Measurements from ENCODE around the gene C10orf95.

DNA sequence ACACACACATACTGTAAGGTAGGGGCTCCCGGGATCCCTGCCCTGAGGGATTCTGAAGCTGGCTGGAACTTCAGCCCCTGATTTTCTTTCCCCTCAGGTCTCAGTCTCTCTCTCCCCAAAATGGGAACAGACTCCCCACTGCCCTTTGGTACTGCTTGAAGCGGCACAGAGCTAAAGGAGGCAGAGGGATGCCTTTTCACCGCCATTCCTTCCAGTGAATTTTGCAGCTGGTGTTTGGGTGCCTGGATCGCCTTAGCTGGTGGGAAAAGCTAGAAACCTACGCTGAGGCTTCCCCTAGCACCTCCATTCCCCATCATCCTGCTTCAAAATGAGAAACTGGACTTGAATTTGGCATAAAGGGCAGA is 16.2 kb downstream of the C10orf95 start:
- TF ChIP-seq ZNF776 (CRISPR knock-in tag; IDR thresholded peaks at IDR 0.05): no peak
- no peak for TF ChIP-seq EZH2 (conservative IDR thresholded peaks at IDR 0.05; ENCODE audit: low read depth, low read length)
- no peak for TF ChIP-seq MTA3 (CRISPR knock-in tag; IDR thresholded peaks at IDR 0.05)
- TF ChIP-seq, protein P1, sequence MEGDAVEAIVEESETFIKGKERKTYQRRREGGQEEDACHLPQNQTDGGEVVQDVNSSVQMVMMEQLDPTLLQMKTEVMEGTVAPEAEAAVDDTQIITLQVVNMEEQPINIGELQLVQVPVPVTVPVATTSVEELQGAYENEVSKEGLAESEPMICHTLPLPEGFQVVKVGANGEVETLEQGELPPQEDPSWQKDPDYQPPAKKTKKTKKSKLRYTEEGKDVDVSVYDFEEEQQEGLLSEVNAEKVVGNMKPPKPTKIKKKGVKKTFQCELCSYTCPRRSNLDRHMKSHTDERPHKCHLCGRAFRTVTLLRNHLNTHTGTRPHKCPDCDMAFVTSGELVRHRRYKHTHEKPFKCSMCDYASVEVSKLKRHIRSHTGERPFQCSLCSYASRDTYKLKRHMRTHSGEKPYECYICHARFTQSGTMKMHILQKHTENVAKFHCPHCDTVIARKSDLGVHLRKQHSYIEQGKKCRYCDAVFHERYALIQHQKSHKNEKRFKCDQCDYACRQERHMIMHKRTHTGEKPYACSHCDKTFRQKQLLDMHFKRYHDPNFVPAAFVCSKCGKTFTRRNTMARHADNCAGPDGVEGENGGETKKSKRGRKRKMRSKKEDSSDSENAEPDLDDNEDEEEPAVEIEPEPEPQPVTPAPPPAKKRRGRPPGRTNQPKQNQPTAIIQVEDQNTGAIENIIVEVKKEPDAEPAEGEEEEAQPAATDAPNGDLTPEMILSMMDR (CRISPR knock-in tag; IDR thresholded peaks at IDR 0.05): no peak
- no peak for TF ChIP-seq RFX5 (IDR thresholded peaks at IDR 0.05; ENCODE audit: low read depth, low read length)
- TF ChIP-seq, protein P2, sequence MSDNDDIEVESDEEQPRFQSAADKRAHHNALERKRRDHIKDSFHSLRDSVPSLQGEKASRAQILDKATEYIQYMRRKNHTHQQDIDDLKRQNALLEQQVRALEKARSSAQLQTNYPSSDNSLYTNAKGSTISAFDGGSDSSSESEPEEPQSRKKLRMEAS (IDR thresholded peaks at IDR 0.05): no peak
- no peak for TF ChIP-seq ZNF383 (CRISPR knock-in tag; IDR thresholded peaks at IDR 0.05; ENCODE audit: borderline replicate concordance)
- TF ChIP-seq MAFK (conservative IDR thresholded peaks at IDR 0.05 in 1 of 2, IDR thresholded peaks at IDR 0.05 in 1 of 2; ENCODE audit: low read length in 2 of 2): no peak
- TF ChIP-seq GABPA (IDR thresholded peaks at IDR 0.05; ENCODE audit: low read depth, low read length): no peak
- no peak for TF ChIP-seq GABPA (CRISPR knock-in tag; IDR thresholded peaks at IDR 0.05; ENCODE audit: low read depth)
- no peak for TF ChIP-seq ZNF777 (CRISPR knock-in tag; IDR thresholded peaks at IDR 0.05)
- no peak for TF ChIP-seq EED (CRISPR knock-in tag; IDR thresholded peaks at IDR 0.05)
- TF ChIP-seq, protein P3, sequence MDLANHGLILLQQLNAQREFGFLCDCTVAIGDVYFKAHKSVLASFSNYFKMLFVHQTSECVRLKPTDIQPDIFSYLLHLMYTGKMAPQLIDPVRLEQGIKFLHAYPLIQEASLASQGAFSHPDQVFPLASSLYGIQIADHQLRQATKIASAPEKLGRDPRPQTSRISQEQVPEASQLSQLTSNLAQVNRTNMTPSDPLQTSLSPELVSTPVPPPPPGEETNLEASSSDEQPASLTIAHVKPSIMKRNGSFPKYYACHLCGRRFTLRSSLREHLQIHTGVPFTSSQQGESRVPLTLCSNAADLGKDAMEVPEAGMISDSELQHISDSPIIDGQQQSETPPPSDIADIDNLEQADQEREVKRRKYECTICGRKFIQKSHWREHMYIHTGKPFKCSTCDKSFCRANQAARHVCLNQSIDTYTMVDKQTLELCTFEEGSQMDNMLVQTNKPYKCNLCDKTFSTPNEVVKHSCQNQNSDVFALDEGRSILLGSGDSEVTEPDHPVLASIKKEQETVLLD (CRISPR knock-in tag; IDR thresholded peaks at IDR 0.05; ENCODE audit: low read depth): no peak
- TF ChIP-seq ZFP41 (CRISPR knock-in tag; IDR thresholded peaks at IDR 0.05; ENCODE audit: borderline replicate concordance): no peak
- TF ChIP-seq POLR2A (IDR thresholded peaks at IDR 0.05; ENCODE audit: insufficient read depth in 1 of 2, low read depth in 2 of 2, low read length in 2 of 2): no peak
